AG04449 (cell line): ENCODE data around the gene TRIM56.
"Not testable (repeated sequence)": the region's sequence is repeated elsewhere in the genome, so short reads cannot be mapped to it uniquely, and the experiment has no call there.

ENCODE experiments used
- CTCF ChIA-PET: fragments of 350-600 bp; formaldehyde crosslinking; extraction: SDS; loops from one replicate; lab custom pipeline; 2021; ENCODE audit warnings: antibody characterized with exemption; lab: Yijun Ruan, JAX
- POLR2A ChIA-PET: fragments of 400-600, 350-600 bp; formaldehyde crosslinking; extraction: SDS; loops from one replicate; lab custom pipeline; 2020; ENCODE audit warnings: antibody characterized with exemption, inconsistent platforms; lab: Yijun Ruan, JAX
- DNase-seq: peaks from one replicate; pipeline ENCODE4 v3.0.0-alpha.2; 2010; ENCODE audit warnings: low read depth, low spot score
- H3K4me3 ChIP-seq: 2 replicates; pipeline ENCODE4 v1.5.1; 2011; ENCODE audit warnings: low read depth, mild to moderate bottlenecking, control low read depth, low read length
- TF ChIP-seq, protein P1 (sequence below): IDR thresholded peaks from one replicate; pipeline ENCODE4 v1.5.1; 2011; ENCODE audit warnings: mild to moderate bottlenecking, moderate library complexity, low read length, control low read depth, inconsistent platforms; ENCODE audit not compliant: insufficient read depth; ENCODE audit errors: missing control alignments

Gene TRIM56

DNA sequence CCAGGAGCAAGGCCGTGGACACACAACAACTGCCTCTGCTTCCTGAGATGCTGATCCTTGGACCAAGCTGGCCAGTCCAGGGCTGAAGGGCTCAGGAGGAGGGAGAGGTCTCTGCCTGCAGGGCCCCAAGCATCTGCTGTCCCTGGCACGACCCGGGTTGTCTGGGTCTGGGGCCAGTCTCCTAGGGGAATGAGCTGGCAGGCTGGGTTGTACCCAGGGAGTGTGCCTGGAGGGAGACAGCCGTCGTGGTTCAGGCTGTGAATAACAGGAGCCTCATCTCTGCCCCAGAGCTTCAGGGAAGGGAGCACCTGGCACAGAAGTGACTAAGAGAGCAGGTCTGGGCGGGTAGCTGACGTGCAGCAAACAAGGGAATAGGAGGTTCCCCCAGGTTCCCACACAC lies 23.7 kb downstream of the TRIM56 start:
- no peak overlapping the region for H3K4me3 ChIP-seq
- DNase-seq, result no peak
- ChIA-PET CTCF (interaction anchor here (1.3 to 1.6 kb wide), 2 partner anchors 14 to 35 kb away, joined by 3 to 7 read pairs; no protein-coding TSS in a partner anchor), POLR2A (interaction anchor here (0.7 to 2.1 kb wide), 5 partner anchors 9 to 26 kb away, joined by 4 to 9 read pairs (median 5); partner anchors contain the start of gene SERPINE1)
- TF ChIP-seq, protein P1, sequence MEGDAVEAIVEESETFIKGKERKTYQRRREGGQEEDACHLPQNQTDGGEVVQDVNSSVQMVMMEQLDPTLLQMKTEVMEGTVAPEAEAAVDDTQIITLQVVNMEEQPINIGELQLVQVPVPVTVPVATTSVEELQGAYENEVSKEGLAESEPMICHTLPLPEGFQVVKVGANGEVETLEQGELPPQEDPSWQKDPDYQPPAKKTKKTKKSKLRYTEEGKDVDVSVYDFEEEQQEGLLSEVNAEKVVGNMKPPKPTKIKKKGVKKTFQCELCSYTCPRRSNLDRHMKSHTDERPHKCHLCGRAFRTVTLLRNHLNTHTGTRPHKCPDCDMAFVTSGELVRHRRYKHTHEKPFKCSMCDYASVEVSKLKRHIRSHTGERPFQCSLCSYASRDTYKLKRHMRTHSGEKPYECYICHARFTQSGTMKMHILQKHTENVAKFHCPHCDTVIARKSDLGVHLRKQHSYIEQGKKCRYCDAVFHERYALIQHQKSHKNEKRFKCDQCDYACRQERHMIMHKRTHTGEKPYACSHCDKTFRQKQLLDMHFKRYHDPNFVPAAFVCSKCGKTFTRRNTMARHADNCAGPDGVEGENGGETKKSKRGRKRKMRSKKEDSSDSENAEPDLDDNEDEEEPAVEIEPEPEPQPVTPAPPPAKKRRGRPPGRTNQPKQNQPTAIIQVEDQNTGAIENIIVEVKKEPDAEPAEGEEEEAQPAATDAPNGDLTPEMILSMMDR, result no peak

DNA sequence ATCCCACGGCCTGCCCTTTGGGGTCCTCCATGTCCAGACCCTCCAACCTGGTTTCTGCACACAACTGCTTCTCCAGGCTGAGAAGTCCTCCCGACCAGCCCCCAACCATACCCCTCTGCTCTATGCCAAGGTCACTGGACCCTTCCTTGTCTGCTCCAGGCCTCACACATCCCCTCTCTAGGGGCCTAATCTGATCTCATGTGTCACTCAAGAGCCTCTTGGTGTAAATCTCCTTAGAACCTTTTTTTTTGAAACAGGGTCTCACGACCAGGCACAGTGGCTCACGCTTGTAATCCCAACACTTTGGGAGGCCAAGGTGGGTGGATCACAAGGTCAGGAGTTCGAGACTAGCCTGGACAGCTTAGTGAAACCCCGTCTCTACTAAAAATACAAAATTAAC lies 24.1 kb downstream of the TRIM56 start:
- TF ChIP-seq, protein P1, result no peak
- no peak for DNase-seq
- POLR2A ChIA-PET, result interaction anchor here (0.6 to 2.1 kb wide), 6 partner anchors 8 to 25 kb away, joined by 3 to 9 read pairs (median 4); partner anchors contain the start of gene SERPINE1
- CTCF ChIA-PET, result interaction anchor here (1.3 to 1.6 kb wide), 2 partner anchors 14 to 35 kb away, joined by 3 to 7 read pairs; no protein-coding TSS in a partner anchor
- H3K4me3 ChIP-seq, result no peak overlapping the region

DNA sequence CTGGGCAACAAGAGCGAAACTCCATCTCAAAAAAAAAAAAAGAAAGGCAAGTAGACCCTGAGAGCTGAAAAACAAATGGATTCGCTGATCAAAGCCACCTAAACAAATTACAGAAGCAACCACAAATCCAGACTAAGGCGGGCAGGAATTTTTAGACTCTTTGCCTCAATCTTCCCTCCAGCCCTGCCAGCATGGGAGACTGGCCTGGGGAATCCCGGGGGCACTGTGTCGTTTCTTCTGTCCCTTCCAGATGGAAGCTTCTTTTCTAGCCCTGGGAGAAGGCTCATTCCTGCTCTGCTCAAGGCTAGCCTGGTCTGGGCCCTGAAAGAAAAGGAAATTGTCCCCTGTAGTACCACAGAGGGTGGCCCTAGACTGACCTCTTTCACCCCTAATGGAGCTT lies 26.0 kb downstream of the TRIM56 start:
- ChIA-PET POLR2A (interaction anchor here (1.4 to 2.5 kb wide), 2 partner anchors 11 kb away, joined by 3 to 8 read pairs; no protein-coding TSS in a partner anchor), CTCF (interaction anchor here (1.2 to 5.2 kb wide), 6 partner anchors 8 to 33 kb away, joined by 3 to 24 read pairs (median 5); no protein-coding TSS in a partner anchor)
- no peak overlapping the region for H3K4me3 ChIP-seq
- no peak for DNase-seq
- TF ChIP-seq, protein P1, result no peak

DNA sequence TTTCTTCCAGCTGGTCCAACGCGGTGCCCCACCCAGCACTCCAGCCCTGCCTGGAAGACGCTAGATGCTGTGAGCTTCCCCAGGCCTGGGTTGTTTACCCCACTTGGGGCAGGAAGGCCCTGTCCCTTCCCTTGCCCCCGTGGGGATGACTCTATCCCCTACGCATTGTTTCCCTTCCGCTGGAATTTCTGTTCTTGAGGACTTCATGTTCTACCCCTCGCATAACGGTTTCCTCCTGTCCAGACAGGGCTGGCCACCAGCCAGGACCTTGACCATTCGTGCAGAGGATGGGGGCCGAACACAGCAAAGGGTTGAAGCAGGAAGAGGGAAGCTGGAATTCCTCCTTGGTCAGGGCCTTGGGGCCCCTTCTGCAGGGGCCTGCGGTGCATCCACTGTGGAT lies 27.0 kb downstream of the TRIM56 start:
- H3K4me3 ChIP-seq, result no peak overlapping the region
- TF ChIP-seq, protein P1, result no peak
- ChIA-PET CTCF (interaction anchor here (1.2 to 5.2 kb wide), 4 partner anchors 8 to 17 kb away, joined by 3 to 24 read pairs (median 5); no protein-coding TSS in a partner anchor), POLR2A (interaction anchor here (0.7 to 2.5 kb wide), 3 partner anchors 10 to 17 kb away, joined by 3 to 8 read pairs (median 3); no protein-coding TSS in a partner anchor)
- DNase-seq, result no peak

DNA sequence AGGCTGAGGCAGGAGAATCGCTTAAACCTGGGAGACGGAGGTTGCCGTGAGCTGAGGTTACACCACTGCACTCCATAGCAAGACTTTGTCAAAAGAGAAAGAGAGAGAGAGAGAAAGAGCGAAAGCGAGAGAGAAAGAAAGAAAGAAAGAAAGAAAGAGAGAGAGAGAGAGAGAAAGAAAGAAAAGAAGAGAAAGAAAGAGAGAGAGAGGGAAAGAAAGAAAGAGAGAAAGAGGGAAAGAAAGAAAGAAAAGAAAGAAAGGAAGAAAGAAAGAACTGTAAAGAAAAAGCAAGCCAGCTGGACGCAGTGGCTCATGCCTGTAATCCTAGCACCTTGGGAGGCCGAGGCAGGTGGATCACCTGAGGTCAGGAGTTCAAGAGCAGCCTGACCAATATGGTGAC lies 27.9 kb downstream of the TRIM56 start:
- not testable (repeated sequence) for H3K4me3 ChIP-seq, DNase-seq
- ChIA-PET POLR2A (interaction anchor here (2.0 to 2.9 kb wide), 3 partner anchors 11 to 14 kb away, joined by 6 to 15 read pairs (median 8); partner anchors contain the start of gene SERPINE1), CTCF (interaction anchor here (0.6 to 5.2 kb wide), 4 partner anchors 10 to 70 kb away, joined by 3 to 24 read pairs (median 6); no protein-coding TSS in a partner anchor)

DNA sequence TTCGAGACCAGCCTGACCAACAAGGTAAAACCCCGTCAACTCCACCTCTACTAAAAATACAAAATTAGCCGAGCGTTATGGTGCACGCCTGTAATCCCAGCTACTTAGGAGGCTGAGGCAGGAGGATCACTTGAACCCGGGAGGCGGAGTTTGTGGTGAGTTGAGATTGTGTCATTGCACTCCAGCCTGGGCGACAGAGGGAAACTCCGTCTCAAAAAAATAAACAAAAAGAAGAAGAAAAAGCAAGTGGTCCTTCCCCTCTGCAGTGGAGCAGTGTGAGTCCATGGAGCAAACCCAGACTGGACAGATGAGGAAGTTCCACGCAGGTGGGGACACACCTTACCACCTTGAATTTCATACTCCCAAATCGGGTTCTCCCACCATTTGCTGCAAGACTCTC lies 28.6 kb downstream of the TRIM56 start:
- no peak overlapping the region for H3K4me3 ChIP-seq
- CTCF ChIA-PET, result interaction anchor here (1.3 to 5.2 kb wide), 3 partner anchors 9 to 19 kb away, joined by 5 to 24 read pairs (median 6); no protein-coding TSS in a partner anchor
- POLR2A ChIA-PET, result interaction anchor here (0.7 to 2.9 kb wide), 4 partner anchors 10 to 14 kb away, joined by 3 to 15 read pairs (median 7); partner anchors contain the start of gene SERPINE1
- TF ChIP-seq, protein P1, result no peak
- no peak for DNase-seq
